Stimulated activated CD4-positive, alpha-beta T cell treated with anti-CD3 and anti-CD28 coated beads, Interleukin-15, amount 100 ng/mL, for 1 hour (primary cell): ENCODE data around the gene NBPF11.
"Not testable (repeated sequence)": the region's sequence is repeated elsewhere in the genome, so short reads cannot be mapped to it uniquely, and the experiment has no call there.

ENCODE experiments used
- DNase-seq, 2 donors: peaks; one replicate each; pipeline ENCODE4 v3.0.0-alpha.2; 2020; ENCODE audit warnings: low read depth in 1 of 2, low spot score in 1 of 2

NBPF11 gene

DNA sequence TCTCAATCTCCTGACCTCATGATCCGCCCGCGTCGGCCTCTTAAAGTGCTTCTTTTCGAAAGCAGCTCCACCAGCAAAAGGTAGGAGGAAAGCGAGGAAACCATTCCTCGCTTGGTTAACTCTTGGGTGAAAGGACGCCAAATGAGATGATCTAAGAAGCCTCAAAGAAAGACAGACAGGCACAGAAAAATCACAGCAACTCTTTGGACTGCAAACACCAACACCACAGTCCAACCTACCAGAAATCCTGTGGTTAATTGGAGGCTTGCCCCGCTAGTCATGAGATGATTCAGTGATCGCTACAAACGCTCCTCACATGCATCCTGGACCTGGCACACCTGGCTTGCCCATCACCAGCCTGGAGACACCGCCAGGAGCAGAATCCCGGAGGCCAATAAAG lies 1.1 kb downstream of the NBPF11 start:
- DNase-seq: not testable (repeated sequence)

- DNase-seq: not testable (repeated sequence)
These were observed 2.1 kb downstream of the NBPF11 start for GRCh38 chr1:148150014-148150413.

DNA sequence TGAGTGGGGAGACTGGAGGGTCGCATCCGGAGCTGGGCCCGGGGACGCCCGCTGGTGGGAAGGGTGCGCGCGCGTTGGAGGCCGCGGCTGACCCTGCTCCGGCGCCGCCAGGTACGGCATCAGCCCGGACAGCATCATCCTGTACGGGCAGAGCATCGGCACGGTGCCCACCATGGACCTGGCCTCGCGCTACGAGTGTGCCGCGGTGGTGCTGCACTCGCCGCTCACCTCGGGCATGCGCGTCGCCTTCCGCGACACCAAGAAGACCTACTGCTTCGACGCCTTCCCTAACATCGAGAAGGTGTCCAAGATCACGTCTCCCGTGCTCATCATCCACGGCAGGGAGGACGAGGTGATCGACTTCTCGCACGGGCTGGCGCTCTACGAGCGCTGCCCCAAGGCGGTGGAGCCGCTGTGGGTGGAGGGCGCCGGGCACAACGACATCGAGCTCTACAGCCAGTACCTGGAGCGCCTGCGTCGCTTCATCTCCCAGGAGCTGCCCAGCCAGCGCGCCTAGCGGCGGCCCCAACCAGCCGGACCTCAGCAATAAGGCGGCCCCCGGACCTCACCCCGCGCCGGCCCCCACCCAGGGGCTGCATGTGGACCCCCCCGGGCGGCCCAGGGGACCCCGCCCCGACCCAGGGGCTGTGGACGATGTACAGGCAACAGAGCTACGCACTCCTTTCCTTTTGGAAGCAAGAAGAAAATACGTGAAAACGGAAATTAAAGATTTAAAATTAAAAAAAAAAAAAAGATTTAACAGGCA lies 2.8 kb downstream of the NBPF11 start:
- DNase-seq: not testable (repeated sequence)

DNA sequence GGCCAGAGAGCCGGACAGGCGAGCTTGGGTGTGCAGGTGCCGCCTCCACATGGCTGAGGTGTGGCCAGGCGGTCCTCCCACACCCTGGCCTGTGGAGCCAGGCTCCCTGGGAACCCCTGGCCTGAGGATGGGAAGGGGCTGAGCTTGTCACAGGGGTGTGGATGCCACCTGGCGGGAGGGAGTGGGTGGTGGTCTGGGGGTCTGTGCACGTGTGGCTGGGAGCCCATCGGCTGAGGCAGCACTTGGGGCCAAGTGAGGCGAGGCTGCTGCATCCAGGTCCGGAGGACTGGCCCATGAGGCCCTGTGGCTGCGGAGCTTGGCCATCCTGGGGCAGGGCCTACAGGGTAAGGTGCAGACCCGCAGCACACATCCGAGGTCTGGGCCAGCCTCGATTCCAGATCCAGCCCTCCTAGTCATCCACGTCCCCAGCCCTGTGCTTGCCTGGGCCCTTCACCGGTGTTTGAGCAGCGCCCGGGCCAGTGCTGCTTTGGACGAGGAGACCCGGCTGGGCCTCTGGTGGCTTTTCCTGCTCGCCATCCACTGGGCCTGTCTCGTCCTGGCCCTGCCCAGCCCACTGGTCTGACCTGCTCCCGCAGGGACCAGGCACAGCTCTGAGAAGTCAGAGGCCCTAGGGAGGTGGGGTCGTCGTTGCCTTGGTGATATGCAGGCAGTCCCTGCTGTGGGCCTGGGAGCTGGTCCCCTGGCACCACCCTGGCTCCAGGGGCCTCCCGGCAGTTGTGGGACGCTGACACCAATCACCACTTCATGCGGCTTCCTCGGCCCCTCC lies 4.8 kb downstream of the NBPF11 start:
- not testable (repeated sequence) for DNase-seq

DNA sequence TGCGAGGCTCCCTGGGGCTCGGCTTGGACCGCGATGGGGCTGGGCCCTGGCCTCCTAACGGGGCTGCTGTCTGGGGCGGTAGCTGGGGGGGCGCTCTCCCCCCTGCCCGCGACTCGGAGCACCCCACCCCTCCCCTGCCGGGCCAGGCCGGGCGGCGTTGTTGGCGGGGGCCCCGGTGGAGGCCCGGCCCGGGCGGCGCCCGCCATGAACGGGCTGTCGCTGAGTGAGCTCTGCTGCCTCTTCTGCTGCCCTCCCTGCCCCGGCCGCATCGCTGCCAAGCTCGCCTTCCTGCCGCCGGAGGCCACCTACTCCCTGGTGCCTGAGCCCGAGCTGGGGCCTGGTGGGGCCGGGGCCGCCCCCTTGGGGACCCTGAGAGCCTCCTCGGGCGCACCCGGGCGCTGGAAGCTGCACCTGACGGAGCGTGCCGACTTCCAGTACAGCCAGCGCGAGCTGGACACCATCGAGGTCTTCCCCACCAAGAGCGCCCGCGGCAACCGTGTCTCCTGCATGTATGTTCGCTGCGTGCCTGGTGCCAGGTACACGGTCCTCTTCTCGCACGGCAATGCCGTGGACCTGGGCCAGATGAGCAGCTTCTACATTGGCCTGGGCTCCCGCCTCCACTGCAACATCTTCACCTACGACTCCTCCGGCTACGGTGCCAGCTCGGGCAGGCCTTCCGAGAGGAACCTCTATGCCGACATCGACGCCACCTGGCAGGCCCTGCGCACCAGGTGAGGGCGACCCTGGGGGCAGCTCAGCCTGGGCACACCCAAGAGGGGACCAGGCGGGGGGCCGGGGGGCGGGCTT lies 5.7 kb downstream of the NBPF11 start:
- not testable (repeated sequence) for DNase-seq

GRCh38 chr1:148143223-148143622 lies 8.9 kb downstream of the NBPF11 start:
- DNase-seq: not testable (repeated sequence)

DNA sequence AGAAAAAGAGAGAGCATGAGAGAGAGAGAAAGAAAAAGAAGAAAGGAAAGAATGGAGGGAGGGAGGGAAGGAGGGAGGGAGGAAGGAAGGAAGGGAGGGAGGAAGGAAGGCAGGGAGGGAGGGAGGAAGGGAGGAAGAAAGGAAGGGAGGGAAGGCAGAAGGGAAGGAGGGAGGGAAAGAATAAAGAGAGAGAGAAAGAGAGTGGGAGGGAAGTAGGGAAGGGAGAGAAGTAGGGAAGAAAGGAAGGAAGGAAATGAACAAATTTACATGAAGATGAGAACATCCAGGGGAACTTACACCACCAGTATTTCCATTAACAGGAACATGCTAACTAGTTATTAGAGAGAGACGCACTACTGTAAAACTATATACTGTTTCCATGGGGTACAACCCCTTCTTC lies 10.1 kb downstream of the NBPF11 start:
- DNase-seq: not testable (repeated sequence)

DNA sequence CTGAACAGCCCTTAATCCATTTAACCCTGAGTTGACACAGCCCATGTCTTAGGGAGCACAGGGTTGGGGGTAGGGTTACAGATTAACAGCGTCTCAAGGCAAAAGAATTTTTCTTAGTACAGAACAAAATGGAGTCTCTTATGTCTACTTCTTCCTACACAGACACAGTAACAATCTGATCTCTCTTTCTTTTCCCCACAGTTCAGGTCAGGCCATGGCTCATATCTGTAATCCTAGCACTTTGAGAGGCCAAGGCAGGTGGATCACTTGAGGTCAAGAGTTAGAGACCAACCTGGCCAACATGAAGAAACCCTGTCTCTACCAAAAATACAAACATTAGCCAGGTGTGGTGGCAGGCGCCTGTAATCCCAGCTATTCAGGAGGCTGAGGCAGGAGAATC lies 13.5 kb downstream of the NBPF11 start:
- DNase-seq: not testable (repeated sequence)

- DNase-seq: not testable (repeated sequence)
These were observed 29.7 kb downstream of the NBPF11 start for GRCh38 chr1:148122341-148122740.

GRCh38 chr1:148120395-148120794 lies 31.7 kb downstream of the NBPF11 start:
- not testable (repeated sequence) for DNase-seq

DNA sequence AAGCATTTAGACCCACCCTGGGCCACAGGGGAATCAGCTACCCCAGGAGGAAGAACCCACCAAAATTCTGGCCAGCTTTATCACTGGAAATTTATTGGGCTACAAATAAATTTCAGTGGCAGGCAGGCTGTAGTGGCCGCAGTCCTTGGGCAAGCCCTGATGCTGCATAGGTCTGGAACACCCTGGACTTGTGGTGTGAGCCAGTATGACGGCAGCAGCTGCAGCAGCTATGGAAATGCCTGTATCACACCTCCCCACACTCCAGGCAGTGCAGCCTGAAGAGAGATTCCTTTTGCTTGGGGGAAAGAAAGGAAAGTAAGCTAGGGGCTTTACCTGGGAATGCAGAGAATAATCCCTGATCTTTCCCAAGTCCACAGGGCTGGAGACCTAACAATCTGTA lies 56.3 kb downstream of the NBPF11 start:
- not testable (repeated sequence) for DNase-seq

GRCh38 chr1:148086196-148086595 lies 65.9 kb downstream of the NBPF11 start:
- DNase-seq: not testable (repeated sequence)

DNA sequence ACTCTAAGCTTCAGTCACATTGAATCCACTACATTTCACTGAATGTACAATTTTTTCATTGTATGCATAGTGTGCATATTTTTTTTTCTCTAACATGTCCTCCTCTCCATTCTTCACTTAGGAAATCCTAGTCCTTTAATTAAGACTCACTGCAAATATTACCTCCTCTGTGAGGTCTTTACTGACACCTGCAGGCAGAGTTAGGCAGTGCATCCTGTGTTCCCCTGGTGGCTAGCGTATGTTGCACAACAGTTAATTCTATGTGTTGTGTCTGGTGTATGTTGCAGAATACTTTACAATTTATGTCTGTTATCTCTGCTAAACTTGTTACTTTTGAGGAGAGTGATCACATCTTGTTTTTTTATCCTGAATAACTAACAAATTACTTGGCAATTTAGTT lies 70.9 kb downstream of the NBPF11 start:
- DNase-seq: not testable (repeated sequence)

- DNase-seq: not testable (repeated sequence)
These were observed 73.2 kb downstream of the NBPF11 start for GRCh38 chr1:148078632-148079519.

DNA sequence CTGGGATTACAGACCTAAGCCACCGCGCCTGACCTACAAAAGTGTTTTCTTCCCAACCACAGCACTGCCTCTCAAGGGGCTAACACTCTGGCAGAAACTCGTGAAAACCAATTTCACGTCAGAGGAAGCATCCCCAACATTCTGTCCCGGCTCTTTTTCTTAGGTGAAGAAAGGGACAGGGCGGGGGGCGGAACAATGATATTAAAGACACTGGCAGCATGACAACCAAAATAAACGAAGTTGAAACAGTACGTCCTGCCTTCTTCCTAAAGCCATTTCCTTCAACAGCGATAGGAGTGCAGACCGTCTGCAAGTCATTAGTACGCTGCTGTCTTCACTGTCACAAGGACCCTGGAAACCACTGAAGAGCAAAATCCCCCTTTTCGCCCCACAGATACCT lies 74.0 kb downstream of the NBPF11 start:
- not testable (repeated sequence) for DNase-seq

DNA sequence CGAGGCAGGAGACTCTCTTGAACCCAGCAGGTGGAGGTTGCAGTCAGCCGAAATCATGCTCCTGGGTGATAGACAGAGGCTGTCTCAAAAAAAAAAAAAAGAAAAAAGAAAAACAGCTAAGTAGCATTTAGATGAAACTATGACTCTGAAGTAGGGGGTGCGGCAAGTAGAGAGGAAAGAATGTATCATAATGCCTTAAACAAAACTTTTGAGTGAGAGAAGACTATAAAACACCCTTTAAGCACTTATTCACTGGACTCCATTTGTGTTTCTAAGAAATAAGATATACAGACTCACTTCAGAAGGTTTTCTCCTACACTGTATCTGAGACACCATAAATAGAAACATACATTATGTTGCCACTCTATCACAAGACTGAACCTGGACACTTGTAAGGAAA lies 74.6 kb downstream of the NBPF11 start:
- not testable (repeated sequence) for DNase-seq

GRCh38 chr1:148073392-148073791 lies 78.7 kb downstream of the NBPF11 start:
- not testable (repeated sequence) for DNase-seq

DNA sequence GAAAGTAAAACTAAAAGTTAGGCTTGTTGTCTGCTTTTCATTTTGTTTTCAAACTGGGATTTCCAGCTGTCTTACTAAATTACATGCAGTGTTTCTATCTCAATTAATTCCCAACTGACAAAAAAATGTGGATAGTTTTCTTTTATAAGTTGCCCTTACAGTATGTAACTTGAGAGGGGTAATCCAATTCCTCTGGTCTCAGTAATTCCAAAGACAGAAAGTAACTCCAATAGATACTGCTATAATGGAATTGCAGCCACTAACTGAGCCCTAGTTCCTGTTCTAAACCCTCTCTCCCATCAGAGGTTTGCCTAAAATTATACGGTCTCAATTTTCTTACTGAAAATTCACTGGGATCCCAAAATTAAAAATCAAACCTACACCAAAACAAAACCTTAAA lies 83.5 kb downstream of the NBPF11 start:
- not testable (repeated sequence) for DNase-seq

DNA sequence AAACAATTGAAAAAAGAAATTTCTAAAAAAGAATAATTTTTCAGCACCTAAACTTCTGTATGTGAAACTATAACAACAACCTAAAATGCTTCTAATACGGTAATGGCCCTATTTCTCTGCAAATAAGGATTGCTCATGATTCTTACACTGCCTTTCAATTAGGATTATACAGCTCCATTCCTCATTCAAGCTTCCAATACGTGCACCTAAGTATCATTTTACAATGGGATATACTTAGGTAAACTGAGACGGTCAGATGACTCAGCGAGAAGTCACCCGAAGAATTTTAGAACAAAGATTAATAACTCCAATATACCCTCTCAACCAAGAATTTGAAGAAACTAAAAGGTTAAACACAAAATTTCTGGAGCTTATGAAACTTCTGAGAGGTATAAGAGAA lies 83.9 kb downstream of the NBPF11 start:
- DNase-seq: not testable (repeated sequence)

DNA sequence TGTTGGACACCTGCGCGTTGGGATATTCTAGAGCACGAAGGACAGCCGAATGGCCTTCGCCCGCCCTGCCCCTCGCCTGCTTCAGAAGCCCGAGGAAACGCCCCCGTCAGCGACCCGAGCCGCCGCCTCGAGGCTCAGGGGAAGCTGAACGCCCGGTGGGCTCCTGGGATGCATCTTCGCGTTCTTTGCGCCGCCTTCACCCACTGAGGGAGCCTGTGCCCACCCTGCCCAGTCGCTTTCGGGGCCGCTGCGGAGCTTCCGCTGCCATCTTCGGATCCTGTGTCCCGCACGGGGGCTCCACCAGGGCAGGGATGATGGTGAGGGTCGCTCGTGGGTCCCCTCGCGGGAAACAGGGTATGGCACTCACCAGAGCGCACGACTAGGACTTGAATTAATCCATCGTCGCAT lies 91.8 kb downstream of the NBPF11 start:
- DNase-seq: not testable (repeated sequence)
